BJ (cell line): Measurements from ENCODE around the gene NLGN1. TPM values are rescaled to one million over a fixed set of nuclear protein-coding genes. Genes with fewer than 3 reads are reported as not detected.

Experiments
- CTCF ChIA-PET: fragments of 350-600 bp; formaldehyde crosslinking; extraction: SDS; loops from one replicate; lab custom pipeline; 2021; ENCODE audit warnings: antibody characterized with exemption, inconsistent platforms; lab: Yijun Ruan, JAX
- POLR2A ChIA-PET: fragments of 300-600 bp; sonication (Branson Sonifier 250); formaldehyde crosslinking; extraction: SDS; loops from one replicate; lab custom pipeline; 2021; ENCODE audit warnings: antibody characterized with exemption; lab: Charles Lee
- DNase-seq: peaks from one replicate; pipeline ENCODE4 v3.0.0-alpha.2; 2011; ENCODE audit warnings: low read depth
- H3K27me3 ChIP-seq: 2 replicates; pipeline ENCODE4 v1.6.0; 2011; ENCODE audit warnings: low read length; ENCODE audit not compliant: control insufficient read depth, insufficient read depth
- H3K36me3 ChIP-seq: 2 replicates; pipeline ENCODE4 v1.5.1; 2011; ENCODE audit warnings: low read length; ENCODE audit not compliant: control insufficient read depth, insufficient read depth
- H3K4me3 ChIP-seq: 2 replicates; pipeline ENCODE4 v1.5.1; 2011; ENCODE audit warnings: low read depth, mild to moderate bottlenecking, control low read depth, low read length
- polyA plus RNA-seq: library from polyadenylated mRNA; depleted of rRNA; stranded (reverse); fragments of >200 nt; gene quantifications from 2 replicates; pipeline ENCODE4 v1.2.3, GENCODE V29; 2011
- TF ChIP-seq, protein P1 (sequence below): IDR thresholded peaks from 2 replicates; pipeline ENCODE4 v1.5.1; 2011; ENCODE audit warnings: low read depth, mild to moderate bottlenecking, control low read depth, inconsistent platforms, low read length, moderate library complexity; ENCODE audit not compliant: insufficient read depth

NLGN1 gene
- polyA plus RNA-seq, 1 experiment: 15.5 TPM

DNA sequence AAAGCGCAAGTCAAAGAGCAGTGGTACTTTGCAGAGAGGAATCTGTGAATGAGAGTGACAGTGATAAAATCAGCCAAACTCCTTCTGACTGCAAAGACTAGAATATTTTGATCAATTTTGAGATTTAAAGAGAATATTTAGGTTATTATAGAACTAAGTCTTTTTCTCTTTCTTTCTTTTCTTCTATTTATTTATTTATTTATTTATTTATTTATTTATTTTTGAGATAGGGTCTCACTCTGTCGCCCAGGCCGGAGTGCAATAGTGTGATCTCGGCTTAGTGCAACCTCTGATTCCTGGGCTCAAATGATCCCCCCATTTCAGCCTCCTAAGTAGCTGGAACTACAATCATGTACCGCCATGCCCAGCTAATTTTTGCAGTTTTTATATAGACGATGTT lies 857.9 kb downstream of the NLGN1 start:
- no peaks in the 10 kb centered on the region for H3K36me3 ChIP-seq
- ChIA-PET POLR2A (no interaction called here), CTCF (no interaction called here)
- TF ChIP-seq, protein P1, sequence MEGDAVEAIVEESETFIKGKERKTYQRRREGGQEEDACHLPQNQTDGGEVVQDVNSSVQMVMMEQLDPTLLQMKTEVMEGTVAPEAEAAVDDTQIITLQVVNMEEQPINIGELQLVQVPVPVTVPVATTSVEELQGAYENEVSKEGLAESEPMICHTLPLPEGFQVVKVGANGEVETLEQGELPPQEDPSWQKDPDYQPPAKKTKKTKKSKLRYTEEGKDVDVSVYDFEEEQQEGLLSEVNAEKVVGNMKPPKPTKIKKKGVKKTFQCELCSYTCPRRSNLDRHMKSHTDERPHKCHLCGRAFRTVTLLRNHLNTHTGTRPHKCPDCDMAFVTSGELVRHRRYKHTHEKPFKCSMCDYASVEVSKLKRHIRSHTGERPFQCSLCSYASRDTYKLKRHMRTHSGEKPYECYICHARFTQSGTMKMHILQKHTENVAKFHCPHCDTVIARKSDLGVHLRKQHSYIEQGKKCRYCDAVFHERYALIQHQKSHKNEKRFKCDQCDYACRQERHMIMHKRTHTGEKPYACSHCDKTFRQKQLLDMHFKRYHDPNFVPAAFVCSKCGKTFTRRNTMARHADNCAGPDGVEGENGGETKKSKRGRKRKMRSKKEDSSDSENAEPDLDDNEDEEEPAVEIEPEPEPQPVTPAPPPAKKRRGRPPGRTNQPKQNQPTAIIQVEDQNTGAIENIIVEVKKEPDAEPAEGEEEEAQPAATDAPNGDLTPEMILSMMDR: no peak
- no peaks in the 10 kb centered on the region for H3K27me3 ChIP-seq
- H3K4me3 ChIP-seq: no peak overlapping the region
- no peak for DNase-seq

DNA sequence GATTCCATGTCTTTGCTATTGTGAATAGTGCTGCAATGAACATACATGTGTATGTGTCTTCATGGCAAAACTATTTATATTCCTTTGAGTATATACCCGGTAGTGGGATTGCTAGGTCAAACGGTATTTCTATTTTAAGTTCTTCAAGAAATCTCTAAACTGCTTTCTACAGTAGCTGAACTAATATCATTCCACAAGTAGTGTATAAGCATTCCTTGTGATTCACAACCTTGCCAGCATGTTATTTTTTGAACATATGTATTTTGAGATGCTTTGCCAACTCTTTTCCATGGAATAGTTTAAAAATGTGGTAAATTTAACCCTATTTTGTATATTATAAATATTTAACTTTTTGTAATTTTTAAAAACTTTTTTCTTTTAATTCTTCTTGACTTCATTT lies 868.9 kb downstream of the NLGN1 start:
- TF ChIP-seq, protein P1: no peak
- Histone ChIP-seq H3K4me3 (no peak overlapping the region), H3K36me3 (no peaks in the 10 kb centered on the region), H3K27me3 (no peaks in the 10 kb centered on the region)
- ChIA-PET CTCF (no interaction called here), POLR2A (no interaction called here)
- no peak for DNase-seq

DNA sequence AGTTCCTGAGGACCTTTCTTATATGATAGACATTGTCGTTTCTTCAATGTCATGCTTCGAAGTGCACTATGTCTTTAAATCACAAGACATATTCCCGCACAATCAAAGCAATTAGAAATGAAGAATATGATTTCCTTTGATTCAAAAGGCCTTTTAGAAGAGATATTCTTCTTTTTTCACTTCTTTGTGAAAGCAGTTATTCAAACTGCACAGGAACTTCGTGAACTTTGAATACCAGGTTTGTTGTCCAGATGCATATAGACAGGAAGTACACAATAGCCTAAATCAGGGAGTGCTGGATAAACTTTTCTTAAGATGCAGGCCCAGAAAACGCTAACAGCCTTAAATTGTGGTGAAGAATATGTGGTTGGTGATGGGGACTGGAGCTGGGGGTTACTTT lies 870.5 kb downstream of the NLGN1 start:
- Histone ChIP-seq H3K4me3 (no peak overlapping the region), H3K27me3 (no peaks in the 10 kb centered on the region), H3K36me3 (no peaks in the 10 kb centered on the region)
- DNase-seq: no peak
- TF ChIP-seq, protein P1: no peak
- CTCF ChIA-PET: no interaction called here
- POLR2A ChIA-PET: no interaction called here

DNA sequence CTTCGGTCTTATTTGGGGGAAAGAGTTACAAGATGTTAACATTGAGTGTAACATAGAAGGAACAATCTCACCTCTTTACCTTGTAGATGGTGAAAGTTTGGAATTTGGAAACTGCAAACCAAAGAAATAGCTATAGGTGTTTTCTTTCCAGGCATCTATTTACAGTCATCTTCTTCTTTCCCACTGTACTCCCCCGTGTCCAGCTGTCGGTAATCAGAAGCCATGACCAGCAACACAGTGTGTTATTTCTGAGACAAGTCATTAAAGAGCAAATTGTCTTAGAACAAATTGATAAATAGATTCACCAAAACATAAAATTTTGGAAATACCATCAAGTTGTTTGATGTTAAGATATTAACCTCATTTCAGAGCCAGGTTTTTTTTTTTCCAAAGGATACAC lies 871.0 kb downstream of the NLGN1 start:
- Histone ChIP-seq H3K27me3 (no peaks in the 10 kb centered on the region), H3K4me3 (no peak overlapping the region), H3K36me3 (no peaks in the 10 kb centered on the region)
- TF ChIP-seq, protein P1: no peak
- no peak for DNase-seq
- CTCF ChIA-PET: no interaction called here
- POLR2A ChIA-PET: no interaction called here

DNA sequence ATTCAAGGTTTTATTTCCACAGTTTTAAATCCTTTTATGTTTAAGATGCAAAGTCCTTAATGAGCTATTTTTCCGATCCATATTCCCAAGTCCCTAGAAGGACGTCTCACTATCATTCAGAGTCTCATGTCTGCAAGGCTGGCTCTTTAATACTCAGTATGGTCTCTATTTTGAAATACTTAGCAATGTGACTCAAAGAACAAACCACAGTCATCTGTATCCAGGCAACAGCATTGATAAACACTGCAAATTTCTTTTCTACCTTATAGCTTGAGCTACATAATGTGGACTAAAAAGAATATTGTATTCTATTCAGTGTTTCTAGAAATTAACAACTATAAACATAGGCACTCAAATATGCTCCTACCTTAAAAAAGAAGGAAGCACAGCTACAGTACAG lies 873.3 kb downstream of the NLGN1 start:
- peak; percentile 51 for DNase-seq
- no peaks in the 10 kb centered on the region for H3K27me3 ChIP-seq
- no peaks in the 10 kb centered on the region for H3K36me3 ChIP-seq
- no peak overlapping the region for H3K4me3 ChIP-seq
- TF ChIP-seq, protein P1: no peak
- ChIA-PET POLR2A (no interaction called here), CTCF (no interaction called here)
